Activated CD4-positive, alpha-beta T cell treated with anti-CD3 and anti-CD28 coated beads, Interleukin-2, amount 50 U/mL, for 48 hours (primary cell): Measurements from ENCODE around the gene KRTCAP2.
"Not testable (repeated sequence)": the region's sequence is repeated elsewhere in the genome, so short reads cannot be mapped to it uniquely, and the experiment has no call there.

Source experiments
- DNase-seq, 2 experiments: peaks; one replicate each; pipeline ENCODE4 v3.0.0-alpha.2; 2020

KRTCAP2 gene

DNA sequence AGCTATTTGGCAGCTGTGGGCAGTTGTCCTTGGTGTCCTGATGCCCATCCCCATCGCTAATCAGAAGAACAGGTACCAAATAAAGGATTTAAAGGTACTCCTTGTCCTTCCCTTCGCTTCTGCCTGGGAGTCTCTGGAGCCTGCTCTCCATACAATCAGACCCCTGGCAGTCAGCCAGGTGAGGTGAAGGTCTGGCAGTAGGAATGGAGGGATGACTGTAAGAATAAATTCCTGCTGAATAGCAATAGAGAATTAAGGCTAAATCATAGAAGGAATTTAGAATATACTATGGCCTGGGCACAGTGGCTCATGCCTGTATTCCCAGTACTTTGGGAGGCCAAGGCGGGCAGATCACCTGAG lies 25.4 kb upstream of the KRTCAP2 start:
- DNase-seq = no peak

DNA sequence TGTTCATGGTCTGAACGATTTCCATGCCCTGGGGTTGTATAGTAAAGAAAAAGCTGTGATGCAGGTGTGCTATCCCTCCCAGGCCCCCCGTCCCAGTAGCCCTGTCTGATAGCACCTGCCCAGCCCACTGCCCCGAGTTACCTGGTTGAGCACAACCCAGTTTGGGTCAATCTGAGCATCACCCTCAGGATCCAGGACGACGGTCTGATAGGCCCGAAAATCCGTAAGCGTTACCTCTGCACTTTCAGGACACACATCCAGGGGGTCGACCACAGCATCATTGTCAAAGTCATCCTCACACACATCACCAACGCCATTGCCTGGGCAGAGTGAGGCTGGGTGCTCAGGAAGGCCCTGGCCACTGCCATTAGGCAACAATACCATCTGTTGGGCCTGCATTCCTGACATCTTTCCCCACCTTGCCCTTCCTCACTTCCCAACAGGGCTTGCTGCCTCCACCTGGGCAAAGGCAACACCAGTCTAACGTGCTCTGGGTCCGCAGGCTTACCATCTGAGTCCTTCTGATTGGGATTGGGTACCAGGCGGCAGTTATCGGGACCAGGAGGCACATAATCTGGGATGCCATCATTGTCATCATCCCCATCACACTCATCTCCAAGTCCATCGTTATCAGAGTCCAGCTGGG lies 24.9 kb upstream of the KRTCAP2 start:
- DNase-seq = no peak

DNA sequence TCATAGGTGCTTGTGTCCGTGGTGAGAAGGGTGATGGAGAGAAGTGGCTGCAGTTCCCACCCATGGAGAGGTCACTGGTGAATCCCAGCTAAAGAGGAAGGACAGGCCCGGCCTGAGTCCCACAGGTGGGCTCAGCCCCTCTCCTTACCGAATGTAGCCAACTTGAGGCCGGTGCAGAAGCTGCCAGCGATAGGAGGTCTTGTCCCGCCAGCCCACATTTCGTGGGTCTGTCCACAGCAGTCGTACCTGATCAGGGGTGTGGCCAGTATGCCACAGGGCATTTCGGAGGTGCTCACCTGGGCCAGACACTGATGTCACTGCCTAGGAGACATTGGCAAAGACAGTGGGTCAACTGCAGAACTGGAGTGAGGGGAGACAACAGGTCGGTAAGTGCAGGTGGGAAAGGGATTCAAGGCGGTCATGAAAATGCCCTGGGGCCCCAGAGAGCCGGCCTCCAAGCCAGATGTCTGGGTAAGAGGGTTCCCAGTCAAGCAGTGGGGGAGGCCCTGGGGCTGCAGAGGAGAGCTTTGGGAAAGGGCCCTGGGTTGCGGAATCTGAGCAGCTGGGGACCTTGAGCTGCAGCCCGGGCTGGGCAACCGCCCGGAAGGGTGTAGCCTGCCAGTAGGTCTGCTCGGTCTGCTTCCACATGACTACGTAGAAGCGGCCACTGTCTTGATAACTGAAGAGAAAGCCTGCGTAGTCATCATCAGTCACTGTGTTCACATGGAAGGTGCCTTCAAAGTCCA lies 24.0 kb upstream of the KRTCAP2 start:
- no peak for DNase-seq

DNA sequence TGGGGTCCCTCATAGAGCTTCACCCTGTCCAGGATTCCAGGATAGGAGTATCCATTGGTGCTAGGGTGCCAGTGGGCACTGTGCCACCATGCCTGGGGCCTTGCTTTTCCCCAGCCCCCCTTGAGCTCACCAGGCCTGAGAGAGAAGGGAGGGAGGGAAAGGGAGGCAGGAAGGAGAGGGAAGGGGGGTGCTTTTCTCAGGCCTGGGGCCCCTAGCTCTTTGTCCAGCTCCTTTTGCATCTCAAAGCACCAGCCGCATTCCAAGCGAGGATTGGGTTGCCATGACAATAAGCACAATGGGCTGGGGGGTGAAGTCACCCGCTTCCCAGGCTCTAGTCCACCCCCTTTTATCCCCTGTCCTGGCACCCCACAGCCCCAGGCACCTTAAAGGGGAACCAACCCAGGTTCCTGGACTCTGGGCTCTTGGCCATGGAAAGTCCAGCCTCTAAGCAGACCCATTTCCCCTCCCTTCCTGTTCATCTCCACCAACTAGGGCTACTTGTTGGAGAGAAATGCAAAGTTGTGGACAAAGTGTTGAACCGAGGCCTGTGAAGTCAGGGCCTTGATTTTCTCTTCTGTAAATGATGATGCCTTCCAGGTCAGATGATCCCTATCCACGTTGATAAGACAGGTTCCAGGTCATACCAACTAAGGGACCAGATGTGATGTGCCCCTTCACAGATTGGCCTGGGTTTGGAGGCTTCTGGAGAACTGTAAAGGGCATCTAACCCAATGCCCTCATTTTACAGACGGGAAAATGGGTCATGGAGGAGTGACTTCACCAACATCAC lies 23.2 kb upstream of the KRTCAP2 start:
- DNase-seq = no peak

DNA sequence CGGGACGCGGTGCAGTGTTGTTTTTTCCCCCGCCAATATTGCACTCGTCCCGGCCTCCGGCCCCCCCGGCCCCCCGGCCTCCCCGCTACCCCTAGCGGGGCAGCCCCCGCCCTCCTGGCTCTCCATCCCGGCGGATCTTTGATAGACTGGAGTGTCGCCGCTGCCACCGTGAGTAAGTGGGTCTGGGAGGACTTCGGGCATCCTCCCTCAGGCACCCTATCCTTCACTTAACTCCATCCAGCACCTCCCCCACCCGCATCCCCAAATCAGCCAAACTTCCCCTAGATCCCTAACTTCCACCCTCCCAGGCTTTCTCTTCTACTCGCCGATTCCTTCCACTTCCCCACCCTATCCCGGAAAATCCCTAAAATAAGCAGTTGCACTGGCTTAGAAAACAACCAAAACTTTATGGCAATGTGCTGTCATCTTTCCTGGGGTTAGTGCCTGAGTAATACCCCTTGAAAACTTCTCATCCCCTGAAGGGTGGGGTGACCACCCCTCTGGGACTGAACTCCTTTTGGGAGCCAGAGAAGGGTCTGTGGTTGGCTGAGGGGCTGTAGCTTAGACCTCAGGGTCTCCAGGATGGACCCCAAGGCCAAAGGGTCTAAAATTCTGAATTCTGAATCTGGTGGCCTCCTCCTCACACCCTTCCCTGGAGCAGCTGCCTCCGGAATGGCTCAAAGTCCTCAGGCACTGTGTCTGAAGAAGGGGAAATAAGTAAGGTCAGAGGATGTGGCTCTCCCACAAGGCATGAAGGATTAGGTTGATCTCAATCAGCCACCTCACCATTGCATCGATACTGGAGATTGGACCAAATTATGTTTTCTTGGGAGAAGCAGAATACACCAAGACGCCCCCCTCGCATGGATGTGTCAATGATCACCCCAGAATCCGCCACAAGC lies 22.3 kb upstream of the KRTCAP2 start:
- no peak for DNase-seq

DNA sequence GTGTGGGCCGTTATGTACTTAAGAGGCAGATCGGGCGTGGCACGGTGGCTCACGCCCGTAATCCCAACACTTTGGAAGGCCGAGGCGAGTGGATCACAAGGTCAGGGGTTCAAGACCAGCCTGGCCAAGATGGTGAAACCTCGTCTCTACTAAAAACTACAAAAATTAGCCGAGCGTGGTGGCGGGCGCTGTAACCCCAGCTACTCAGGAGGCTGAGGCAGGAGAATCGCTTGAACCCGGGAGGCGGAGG lies 20.8 kb upstream of the KRTCAP2 start:
- DNase-seq = not testable (repeated sequence)

DNA sequence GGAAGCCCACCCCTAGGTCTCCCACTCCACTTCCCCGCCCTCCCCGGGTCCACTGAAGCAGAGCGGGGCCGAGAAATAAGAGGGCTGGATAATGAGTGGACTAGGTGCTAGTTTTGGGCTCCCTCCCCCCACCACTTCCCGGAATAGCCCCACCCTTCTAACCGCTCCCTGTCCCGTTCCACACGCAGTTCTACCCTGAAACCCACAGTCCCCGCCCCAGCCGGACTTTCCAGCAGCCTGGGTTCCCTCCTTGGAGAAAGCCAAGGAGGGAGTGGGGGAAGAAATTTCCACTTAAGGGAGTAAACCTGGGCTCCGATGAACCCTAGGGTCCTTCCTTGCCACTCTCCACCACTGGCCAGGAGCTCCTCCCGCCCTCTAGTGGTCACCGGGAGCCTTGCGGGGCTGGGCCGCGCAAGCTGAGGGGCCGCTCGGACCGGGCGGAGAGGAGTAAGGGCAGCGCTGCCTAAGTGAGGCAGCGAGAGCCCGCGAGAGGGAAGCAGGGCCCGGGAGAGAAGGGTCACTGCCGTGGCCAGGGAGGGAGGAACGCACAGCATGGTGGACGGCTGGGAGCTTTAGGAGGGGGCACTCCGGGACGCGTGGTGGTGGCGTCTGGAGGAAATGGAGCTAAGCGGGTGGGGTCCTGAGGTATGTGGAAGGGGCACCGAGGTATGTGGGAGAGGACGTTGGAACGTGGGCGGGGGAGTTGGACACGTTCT lies 20.3 kb upstream of the KRTCAP2 start:
- DNase-seq = peak; percentile 92 to 95

DNA sequence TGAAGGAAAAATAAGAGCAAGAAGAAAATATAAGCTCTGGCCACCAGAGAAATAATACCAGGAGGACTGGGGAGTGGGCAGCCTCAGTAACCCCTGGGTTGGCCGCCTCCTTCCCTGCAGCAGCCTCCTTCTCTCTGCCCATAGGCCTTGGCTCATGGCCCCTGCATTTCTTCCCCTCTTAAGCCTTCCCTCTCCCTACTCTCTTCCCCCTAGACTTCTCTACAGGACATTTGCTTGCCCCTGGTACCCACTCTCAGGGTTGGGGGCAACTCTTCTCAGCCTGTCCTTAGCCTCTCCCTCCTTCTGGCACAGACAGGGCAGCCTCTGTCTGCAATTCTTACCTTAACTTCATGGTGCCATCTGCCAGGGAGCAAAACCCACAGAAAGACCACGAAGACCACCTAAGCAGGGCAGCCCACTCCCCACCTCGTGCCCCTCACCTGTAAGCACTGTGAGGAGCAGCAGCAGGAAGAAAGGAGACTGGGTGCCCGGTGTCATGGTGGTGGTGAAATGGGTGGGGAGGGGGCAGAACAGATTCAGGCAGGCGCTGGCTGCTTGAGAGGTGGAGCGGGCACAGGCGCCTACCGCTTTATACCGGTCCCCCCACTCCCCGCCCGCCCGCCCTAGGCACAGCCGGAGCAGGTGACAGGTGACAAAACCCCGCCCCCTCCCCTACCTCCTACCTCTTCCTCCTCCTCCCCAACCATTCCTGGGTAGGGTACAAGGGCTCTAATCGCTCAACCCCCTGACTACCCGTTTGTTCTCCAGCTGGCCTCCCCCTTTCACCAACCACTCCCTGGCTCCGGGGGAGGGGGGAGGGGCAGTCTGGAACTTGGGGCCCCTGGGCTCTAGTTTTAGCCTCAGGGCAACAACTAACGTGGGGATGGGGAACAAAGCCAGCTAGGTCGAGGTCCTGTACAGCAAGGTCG lies 19.5 kb upstream of the KRTCAP2 start:
- DNase-seq = no peak

DNA sequence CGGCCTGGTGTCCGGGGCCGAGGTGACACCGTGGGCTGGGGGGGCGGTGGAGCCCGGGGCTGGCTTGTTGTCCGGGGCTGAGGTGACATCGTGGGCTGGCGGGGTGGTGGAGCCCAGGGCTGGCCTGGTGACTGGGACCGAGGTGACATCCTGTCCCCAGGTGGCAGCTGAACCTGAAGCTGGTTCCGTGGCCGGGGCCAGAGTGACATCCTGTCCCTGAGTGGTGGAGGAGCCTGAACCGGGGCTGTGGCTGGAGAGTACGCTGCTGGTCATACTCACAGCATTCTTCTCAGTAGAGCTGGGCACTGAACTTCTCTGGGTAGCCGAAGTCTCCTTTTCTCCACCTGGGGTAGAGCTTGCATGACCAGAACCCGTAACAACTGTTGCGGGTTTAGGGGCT lies 18.8 kb upstream of the KRTCAP2 start:
- no peak for DNase-seq

DNA sequence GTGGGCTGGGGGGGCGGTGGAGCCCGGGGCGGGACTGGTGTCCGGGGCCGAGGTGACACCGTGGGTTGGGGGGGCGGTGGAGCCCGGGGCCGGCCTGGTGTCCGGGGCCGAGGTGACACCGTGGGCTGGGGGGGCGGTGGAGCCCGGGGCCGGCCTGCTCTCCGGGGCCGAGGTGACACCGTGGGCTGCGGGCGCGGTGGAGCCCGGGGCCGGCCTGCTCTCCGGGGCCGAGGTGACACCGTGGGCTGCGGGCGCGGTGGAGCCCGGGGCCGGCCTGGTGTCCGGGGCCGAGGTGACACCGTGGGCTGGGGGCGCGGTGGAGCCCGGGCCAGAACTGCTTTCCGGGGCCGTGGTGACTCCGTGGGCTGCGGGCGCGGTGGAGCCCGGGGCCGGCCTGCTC lies 16.8 kb upstream of the KRTCAP2 start:
- DNase-seq = not testable (repeated sequence)

DNA sequence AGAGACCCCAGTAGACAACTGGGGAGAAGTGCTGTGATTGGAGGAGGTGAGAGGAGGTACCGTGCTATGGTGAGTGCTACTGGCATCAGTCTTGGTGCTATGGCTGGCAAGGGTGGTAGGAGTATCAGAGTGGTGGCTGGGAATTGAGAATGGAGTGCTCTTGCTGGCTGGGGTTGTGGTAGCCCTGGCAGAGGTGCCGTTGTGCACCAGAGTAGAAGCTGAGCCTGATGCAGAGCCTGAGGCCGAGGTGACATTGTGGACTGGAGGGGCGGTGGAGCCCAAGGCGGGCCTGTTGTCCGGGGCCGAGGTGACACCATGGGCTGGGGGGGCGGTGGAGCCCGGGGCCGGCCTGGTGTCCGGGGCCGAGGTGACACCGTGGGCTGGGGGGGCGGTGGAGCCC lies 15.2 kb upstream of the KRTCAP2 start:
- DNase-seq = no peak

DNA sequence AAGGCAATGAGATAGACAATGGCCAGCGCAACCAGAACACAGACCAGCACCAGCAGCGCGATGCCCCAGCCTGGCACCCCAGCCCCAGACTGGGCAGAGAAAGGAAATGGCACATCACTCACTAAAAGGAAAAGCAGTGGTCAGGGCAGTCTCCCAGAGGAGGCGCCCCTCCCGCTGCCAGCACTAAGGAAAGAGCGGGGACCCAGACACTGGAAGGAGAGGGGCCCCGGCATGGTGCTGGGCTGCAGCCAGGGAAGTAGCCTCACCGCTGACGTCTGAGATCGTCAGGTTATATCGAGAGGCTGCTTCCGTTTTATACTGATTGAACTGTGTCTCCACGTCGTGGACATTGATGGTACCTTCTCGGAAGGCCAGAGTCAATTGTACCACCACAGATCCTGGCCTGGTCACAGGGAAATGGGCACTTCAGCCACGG lies 14.4 kb upstream of the KRTCAP2 start:
- no peak for DNase-seq

DNA sequence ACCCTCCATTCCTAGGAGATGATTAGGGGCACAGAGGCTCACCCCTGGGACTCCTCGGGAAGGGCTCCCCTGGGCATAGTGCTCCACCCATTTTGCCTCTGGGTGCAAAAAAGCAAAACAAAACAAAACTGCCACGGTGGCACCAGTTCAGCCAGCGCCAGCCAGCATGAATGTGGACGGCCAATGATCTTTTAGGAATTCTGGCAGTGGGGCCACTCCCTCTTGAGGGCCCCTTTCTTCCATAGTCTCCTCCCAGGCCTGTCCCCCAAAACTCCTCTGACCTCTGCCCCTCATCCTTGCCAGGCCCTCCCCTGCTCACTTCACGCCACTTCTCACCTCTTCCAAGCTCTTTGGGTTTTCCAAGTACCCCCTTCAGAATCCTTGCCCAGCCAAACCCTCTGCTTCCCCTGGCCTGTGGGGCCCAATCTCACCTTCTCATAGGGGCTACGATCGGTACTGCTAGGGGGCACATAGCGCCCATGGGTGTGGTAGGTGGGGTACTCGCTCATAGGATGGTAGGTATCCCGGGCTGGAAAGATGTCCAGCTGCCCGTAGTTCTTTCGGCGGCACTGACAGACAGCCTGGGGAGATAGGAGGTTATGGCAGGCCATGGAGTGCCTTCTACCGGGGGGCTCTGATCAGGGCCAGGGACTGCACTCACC lies 13.8 kb upstream of the KRTCAP2 start:
- no peak for DNase-seq

DNA sequence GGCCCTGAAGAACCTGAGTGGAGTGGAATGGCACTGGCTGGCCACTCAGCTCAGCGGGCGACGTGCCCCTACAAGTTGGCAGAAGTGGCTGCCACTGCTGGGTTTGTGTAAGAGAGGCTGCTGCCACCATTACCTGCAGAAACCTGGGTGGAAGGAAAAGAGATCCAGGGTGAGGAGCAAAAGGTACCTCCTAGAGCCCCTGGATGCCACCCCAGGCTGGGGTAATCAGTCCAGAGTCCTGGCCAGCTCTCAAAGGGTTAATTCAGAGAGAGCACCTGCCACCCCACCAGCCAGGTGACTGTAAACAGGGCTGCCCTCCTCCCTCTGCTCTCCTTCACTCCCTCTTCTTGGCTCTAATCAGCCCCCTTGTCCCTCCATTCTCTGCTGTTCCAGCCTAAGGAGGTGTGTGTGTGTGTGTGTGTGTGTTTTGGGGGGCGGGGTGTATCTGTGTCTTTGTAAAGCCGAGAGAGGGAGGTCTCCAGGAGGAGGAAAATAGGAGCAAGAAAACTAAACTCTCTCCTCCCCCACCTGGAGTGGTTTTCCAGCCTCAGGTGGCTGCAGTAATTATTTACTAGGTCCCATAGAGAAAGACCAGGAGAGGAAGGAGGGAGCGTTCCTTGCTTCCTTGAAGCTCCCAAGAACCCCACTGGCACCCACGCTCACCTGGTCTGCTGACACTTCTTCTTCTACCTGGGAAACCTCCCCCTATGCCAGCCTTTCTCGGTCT lies 13.1 kb upstream of the KRTCAP2 start:
- DNase-seq = no peak

DNA sequence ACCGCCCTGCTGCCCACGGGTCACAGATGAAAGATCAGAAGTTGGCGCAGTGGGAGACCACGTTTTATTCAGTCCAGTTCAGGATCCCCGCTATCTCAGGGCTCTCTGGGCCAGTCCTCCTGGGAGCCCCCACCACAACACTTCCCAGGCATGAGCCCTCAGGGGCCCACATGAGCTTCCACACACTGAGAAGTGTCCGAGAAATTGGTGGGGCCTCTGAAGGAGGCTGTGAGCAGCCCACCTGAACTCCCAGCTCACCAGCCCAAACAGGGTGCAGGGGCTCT lies 12.6 kb upstream of the KRTCAP2 start:
- DNase-seq = no peak

DNA sequence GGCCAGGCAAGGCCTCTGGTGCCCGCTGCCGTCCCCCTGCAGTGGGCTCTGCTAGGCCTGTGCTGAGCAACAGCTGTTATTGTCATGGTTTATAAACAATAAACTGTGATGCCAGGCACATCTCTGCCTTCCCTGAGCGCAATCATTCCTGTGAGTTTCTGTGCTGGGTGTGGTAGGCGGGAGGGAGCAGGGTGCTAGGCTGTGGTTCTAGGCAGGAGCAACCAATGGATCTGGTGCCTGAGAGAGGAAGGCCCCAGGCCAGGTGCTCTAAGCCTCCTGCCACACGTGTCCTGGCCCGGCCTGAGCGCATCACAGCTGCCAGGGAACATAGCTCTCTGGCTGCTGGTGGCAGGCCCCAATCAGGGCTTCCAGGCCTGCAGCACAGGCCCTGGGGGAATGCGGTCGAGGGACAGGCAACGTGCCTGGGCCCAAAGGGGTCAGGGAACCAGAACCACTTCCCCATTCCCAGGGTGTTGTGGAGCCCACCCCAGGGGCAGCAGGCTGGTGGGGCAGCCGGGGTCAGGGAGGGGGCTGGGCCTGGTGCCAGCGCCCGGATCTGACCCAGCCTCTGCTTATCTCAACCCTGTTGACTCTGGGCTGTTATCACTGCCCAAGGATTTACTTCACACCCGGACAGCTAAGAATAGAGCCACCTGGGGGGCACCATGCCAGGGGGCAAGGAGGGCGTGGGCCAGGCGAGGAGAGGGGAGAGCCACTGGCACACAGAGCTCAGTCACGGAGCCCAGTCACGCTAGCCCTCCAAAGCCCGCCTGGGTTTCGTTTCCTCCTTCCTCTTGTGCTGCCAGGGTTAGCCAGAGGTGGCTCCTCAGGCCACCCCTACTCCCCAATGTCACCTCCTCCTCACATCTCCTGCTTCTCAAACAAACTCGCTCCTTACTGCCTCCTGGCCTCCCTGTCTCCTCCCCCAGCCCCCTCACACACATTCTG lies 12.0 kb upstream of the KRTCAP2 start:
- DNase-seq = no peak

DNA sequence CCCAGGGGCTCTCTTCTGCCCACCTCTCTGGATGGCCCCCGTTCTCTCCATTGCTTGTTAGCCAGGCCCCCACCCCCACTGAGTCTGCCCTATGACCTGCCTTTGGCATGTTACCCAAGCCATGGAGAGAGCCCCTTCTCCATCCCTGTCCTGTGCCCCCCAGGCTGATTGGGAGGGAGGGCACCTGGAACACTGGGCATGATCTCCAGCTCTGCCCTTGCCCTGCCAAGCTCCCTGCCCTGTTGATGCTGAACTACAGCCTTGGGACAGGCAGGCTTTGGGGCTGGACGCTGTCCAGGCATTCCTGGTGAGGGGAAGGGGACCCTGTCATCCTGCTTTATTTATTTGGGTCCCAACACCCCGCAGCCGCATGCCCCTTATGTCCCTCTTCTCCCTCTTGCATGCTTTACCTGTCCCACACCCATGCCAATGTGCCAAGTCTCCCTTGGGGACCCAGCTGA lies 11.3 kb upstream of the KRTCAP2 start:
- DNase-seq = no peak

DNA sequence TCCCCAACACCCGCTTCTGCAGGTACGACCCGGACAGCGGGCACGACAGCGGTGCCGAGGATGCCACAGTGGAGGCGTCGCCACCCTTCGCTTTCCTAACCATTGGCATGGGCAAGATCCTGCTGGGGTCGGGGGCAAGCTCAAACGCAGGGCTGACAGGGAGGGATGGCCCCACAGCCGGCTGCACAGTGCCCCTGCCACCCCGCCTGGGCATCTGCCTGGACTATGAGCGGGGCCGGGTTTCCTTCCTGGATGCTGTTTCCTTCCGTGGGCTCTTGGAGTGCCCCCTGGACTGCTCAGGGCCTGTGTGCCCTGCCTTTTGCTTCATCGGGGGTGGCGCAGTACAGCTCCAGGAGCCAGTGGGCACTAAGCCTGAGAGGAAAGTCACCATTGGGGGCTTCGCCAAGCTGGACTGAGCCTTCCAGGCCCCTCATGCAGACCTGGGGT lies 10.7 kb upstream of the KRTCAP2 start:
- no peak for DNase-seq

DNA sequence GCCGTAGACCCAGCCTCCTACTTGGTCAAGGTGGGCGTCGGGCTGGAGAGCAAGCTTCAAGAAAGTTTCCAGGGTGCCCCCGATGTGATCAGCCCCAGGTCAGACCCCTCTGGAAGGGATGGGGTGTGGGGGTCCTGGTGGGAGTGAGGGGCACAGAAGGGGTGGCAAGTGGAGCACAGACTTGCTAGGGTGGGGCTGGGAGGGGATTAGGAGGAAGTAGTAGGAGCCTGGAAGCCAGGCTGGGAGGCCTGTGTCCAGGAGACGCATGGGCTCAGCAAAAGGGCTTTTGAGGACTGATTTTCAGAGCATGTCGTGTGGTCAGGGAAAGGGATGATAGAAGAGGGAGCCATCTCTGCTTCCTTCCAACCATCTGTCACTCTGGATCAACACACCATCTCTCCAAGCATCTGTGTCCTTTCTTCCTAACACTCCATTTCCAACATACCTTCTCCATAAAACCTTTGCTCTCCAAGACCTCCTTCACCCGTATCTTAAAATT lies 9.0 kb upstream of the KRTCAP2 start:
- DNase-seq = no peak
